ENCODE results near the gene CHCHD6.

The CHCHD6 gene

DNA sequence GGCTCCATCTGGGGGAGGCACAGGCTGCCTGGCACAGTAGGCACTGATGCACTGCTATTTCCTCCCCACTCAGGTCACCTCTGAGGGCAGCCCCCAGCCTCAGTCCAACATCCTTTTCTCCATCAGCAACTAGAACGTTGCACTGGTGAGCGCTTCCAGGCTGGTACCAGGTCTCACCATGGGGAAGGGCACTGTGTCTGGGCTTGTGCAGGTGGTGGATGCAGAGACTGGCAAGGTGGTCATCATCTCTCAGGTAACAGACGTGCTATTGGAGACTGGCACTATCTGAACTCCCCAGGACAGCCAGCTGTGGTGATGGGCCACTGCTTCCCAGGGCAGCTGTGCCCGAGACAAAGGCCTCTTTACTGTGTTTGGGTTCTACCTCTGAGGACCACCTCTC, 40.8 kb upstream of the CHCHD6 start:
- H3K4me3 ChIP-seq (ENCODE audit: low read depth, low read length), result no peak overlapping the region
- H3K4me1 ChIP-seq, result no peaks in the 10 kb centered on the region
- no peaks in the 10 kb centered on the region for H3K36me3 ChIP-seq (ENCODE audit: control insufficient read depth, insufficient read depth, low read length)
- H2AFZ ChIP-seq, result no peak overlapping the region
- H3K27ac ChIP-seq, result no peak overlapping the region
- H3K9ac ChIP-seq, result no peak overlapping the region
- no peak overlapping the region for H3K4me2 ChIP-seq (ENCODE audit: low read length)
- no peaks in the 10 kb centered on the region for H3K9me3 ChIP-seq (ENCODE audit: control insufficient read depth, low read length)
- H3K79me2 ChIP-seq, result no peaks in the 10 kb centered on the region
- TF ChIP-seq, protein P1, sequence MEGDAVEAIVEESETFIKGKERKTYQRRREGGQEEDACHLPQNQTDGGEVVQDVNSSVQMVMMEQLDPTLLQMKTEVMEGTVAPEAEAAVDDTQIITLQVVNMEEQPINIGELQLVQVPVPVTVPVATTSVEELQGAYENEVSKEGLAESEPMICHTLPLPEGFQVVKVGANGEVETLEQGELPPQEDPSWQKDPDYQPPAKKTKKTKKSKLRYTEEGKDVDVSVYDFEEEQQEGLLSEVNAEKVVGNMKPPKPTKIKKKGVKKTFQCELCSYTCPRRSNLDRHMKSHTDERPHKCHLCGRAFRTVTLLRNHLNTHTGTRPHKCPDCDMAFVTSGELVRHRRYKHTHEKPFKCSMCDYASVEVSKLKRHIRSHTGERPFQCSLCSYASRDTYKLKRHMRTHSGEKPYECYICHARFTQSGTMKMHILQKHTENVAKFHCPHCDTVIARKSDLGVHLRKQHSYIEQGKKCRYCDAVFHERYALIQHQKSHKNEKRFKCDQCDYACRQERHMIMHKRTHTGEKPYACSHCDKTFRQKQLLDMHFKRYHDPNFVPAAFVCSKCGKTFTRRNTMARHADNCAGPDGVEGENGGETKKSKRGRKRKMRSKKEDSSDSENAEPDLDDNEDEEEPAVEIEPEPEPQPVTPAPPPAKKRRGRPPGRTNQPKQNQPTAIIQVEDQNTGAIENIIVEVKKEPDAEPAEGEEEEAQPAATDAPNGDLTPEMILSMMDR (IDR thresholded peaks at IDR 0.05), result no peak
- H3K27me3 ChIP-seq (ENCODE audit: control insufficient read depth, insufficient read depth, low read length), result no peaks in the 10 kb centered on the region

DNA sequence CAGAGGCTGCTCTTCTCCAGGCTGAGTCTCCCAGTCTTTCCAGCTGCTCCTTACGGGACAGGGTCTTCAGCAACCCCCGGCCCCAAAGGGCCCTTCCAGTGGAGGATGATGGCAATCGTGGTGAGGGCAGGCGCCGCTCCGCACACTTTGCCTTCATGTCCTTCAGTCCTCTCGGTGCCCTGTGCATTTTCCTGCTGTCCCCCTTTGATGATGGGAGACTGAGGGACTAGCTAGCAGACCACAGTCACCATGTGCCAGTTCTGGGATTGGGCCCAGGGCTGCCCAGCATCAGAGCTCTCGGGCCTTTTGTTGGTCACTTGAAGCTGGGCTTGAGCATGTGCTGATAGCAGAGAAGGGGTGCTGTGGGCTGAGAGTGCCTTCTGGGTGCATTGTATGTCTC, 40.3 kb upstream of the CHCHD6 start:
- no peak overlapping the region for H3K4me3 ChIP-seq (ENCODE audit: low read depth, low read length)
- no peaks in the 10 kb centered on the region for H3K4me1 ChIP-seq
- no peak overlapping the region for H3K9ac ChIP-seq
- no peaks in the 10 kb centered on the region for H3K36me3 ChIP-seq (ENCODE audit: control insufficient read depth, insufficient read depth, low read length)
- no peak overlapping the region for H3K27ac ChIP-seq
- no peak overlapping the region for H3K4me2 ChIP-seq (ENCODE audit: low read length)
- no peaks in the 10 kb centered on the region for H3K79me2 ChIP-seq
- no peaks in the 10 kb centered on the region for H3K9me3 ChIP-seq (ENCODE audit: control insufficient read depth, low read length)
- H3K27me3 ChIP-seq (ENCODE audit: control insufficient read depth, insufficient read depth, low read length), result no peaks in the 10 kb centered on the region
- no peak overlapping the region for H2AFZ ChIP-seq
- TF ChIP-seq, protein P1 (IDR thresholded peaks at IDR 0.05), result no peak

DNA sequence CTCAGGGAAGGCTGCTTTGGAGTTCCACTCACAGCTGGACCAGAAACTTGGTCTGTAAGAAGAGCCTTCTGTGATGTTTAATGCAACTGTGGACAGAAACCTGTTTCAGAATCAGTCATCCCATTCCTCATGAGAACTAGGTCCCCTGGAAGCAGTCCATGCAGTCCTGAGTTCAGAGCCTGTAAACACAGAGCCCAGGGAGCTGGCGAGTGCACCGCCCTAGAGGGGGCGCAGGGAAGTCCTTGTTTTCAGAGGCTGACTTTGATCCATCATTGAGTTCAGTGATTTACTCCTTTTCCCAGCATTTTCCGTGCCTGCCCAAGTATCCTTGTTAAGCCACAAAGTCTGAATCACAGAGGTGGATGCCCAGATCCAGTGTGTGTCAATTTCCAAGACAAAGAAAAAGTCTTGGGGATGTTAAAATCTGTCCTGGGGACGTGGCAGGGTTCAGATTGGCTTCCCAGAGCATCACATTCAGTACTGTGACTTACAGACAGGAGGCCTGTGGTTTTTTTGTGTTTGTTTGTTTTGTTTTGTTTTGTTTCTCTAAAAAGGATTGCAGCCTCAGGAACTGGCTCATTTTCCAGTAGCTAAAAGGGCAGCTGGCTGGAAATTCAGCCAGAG, 39.3 kb upstream of the CHCHD6 start:
- Histone ChIP-seq H2AFZ (no peak overlapping the region), H3K9me3 (ENCODE audit: control insufficient read depth, low read length) (no peaks in the 10 kb centered on the region), H3K4me1 (no peaks in the 10 kb centered on the region), H3K27me3 (ENCODE audit: control insufficient read depth, insufficient read depth, low read length) (no peaks in the 10 kb centered on the region), H3K4me3 (ENCODE audit: low read depth, low read length) (no peak overlapping the region), H3K9ac (no peak overlapping the region), H3K4me2 (ENCODE audit: low read length) (no peak overlapping the region), H3K27ac (no peak overlapping the region), H3K79me2 (no peaks in the 10 kb centered on the region), H3K36me3 (ENCODE audit: control insufficient read depth, insufficient read depth, low read length) (no peaks in the 10 kb centered on the region)
- TF ChIP-seq, protein P1 (IDR thresholded peaks at IDR 0.05), result no peak

DNA sequence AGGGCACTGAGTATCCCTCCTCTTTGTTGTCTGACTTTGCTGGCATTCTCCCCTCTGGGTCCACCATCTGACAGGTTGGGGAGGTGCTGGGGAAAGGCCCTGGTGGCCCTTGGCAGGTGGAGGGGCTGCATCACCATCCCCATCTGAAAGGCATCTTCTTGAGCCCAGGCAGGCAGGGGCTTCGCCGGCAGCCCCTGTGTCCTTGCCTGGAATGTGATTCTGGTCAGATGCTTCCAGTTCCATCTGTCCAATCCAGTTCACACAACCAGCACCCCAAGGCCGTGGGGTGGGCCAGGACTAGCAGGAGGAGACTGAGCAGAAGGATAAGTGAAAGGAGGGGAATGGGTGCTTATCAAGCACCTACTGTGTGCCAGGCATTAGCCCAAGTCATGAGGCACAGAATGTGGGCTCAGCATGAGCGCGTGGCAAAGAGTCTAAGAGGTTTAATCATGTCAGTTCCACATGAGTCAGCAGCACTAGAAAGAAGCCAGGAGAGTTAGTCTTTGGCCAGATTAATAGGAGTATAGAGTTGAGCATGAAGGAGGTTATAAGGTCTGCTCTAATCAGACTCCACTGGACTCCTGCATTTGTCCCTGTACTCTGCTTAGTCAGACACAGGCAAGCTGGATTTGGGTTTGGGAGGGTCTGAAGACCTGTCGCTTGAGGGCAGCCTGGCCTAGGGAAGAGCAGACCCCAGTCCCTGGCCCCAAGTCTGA, 38.7 kb upstream of the CHCHD6 start:
- no peaks in the 10 kb centered on the region for H3K79me2 ChIP-seq
- H2AFZ ChIP-seq, result no peak overlapping the region
- H3K27me3 ChIP-seq (ENCODE audit: control insufficient read depth, insufficient read depth, low read length), result no peaks in the 10 kb centered on the region
- H3K9me3 ChIP-seq (ENCODE audit: control insufficient read depth, low read length), result no peaks in the 10 kb centered on the region
- no peak overlapping the region for H3K4me3 ChIP-seq (ENCODE audit: low read depth, low read length)
- H3K36me3 ChIP-seq (ENCODE audit: control insufficient read depth, insufficient read depth, low read length), result no peaks in the 10 kb centered on the region
- H3K27ac ChIP-seq, result no peak overlapping the region
- no peak overlapping the region for H3K4me2 ChIP-seq (ENCODE audit: low read length)
- H3K4me1 ChIP-seq, result no peaks in the 10 kb centered on the region
- no peak overlapping the region for H3K9ac ChIP-seq
- TF ChIP-seq, protein P1 (IDR thresholded peaks at IDR 0.05), result no peak
